Limb (tissue), 2 donors: Measurements from ENCODE around the gene ATOSA.

Source experiments
- DNase-seq, 2 donors: peaks; one replicate each; pipeline ENCODE4 v3.0.0-alpha.2; 2016; ENCODE audit errors: extremely low spot score in 2 of 2

Gene ATOSA

GRCh38 chr15:52682200-52682599, 3.0 kb upstream of the ATOSA start:
- no peak for DNase-seq

GRCh38 chr15:52681441-52681840, 2.3 kb upstream of the ATOSA start:
- no peak for DNase-seq

DNA sequence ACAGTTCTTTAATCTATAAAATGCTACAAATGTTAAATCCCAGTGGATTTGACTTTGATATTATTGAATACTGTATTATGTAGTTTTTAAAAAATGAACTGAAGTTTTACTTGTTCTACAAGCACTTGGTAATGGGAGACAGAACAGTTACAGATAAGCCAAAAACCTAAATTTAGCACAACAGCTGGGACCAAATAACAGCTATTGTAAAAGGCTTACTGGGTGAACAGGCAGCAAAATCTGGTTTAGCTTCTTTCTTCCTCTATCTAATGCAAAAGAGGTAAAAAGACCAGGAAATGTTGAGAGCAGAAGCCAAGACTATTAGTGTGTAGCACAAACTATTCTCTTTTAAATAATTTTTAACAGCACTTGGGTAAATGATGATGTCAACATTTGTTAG, 1.6 kb upstream of the ATOSA start:
- DNase-seq: no peak

- peak in 1 of 2 donors; percentile 17 for DNase-seq
These were observed 828 bp upstream of the ATOSA start for GRCh38 chr15:52680041-52680391.

- peak; percentile 51 to 81 for DNase-seq
These were observed 538 bp downstream of the ATOSA start for GRCh38 chr15:52678468-52679231.

DNA sequence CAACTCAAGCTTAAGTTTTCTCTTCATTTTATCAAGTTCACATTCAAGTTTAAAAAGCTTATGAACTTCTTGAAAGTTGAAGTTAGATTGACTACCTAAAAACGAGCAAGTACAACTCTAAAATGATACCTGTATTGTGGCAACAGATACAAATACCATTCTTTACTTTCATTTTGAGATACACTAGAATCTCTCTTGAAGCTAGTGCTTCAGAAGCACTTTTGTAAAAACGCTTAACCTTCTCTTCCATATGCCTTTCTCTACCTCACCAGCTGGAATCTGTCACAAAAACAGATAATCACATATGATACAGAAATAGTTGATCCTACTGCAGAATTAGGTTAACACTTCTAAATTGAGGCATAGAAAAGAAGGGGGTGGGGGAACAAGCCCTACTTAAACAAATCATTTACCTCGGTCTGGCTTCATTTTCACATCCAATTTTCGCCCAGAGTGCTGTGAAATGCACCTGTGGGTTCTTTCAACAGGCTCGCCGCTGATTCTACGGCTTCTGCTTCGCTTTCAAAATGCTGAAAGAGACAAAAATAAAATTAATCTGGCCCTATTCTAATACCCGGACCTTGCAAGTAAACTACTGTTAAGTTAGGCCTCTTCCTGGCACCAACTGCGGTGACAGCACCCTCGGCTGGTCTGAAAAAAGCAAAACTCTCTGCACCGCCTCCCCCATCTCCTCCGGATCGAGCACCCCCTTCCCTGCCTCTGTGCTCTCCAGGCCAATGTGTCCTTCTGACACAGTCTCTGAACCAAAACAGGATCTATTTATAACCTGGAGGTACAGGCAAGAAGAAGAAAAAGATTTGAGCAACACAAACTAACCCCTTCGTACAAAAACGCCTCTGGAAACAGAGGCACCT, 1.4 kb downstream of the ATOSA start:
- peak; percentile 48 to 59 for DNase-seq

- DNase-seq: no peak
These were observed 4.4 kb downstream of the ATOSA start for GRCh38 chr15:52674831-52675230.

- no peak for DNase-seq
These were observed 5.5 kb downstream of the ATOSA start for GRCh38 chr15:52673734-52674133.

DNA sequence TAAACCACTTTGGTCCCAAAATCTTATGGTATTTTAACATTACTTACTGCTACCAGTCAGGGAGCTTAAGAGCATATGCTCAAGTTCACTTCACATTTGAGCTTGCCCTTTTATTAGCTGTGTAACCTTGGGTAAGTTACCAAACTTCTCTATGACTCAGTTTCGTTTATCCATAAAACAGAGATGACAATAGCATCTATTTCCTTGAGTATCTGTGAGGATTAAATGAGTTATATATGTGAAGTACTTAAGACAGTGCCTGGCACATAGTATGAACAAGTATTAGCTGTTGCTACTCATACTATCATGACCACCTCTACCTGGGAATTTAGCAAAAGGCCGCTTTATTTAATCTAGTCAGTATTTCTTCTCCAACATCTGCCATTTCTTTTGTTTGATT, 5.9 kb downstream of the ATOSA start:
- DNase-seq: no peak

DNA sequence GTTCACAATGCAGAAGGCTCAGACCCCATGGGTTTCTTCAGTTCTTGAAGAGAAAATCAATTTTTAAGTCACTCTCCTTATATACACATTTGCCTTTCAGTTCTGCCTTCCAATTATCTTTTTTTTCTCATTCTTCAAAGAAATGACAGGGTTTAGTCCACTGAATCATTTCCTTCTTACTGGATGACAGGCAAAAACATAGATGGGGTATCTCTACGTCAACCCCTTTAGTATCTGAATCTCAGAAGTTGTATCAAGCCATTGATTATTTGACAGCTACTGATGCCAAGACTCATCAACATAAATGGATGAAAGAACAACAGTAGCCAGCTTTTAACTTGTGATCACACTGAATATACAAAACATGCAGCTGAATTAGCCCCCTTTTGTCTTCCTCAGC, 6.5 kb downstream of the ATOSA start:
- DNase-seq: no peak

DNA sequence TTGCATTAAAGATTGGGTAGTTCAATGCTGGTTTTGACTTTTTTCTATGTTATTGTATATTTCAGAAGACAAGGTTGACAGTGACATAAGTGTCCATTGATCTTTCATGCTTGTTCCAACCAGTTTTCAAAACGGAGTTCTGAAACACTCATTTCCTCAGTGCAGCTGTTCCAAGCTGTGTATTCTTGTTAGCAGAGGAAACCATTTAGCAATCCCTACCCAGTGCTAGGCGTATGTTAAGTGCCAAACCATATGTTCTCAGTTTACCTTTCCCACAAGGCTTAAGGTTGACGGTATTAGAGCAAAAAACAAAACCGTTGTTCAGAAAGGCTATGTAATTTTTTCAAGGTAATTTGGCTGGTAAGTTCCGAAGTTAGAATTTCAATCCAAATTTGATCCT, 9.1 kb downstream of the ATOSA start:
- DNase-seq: no peak

- no peak for DNase-seq
These were observed 11.1 kb downstream of the ATOSA start for GRCh38 chr15:52668133-52668532.

- no peak for DNase-seq
These were observed 11.6 kb downstream of the ATOSA start for GRCh38 chr15:52667597-52667996.

GRCh38 chr15:52663536-52664294, 15.5 kb downstream of the ATOSA start:
- no peak for DNase-seq

DNA sequence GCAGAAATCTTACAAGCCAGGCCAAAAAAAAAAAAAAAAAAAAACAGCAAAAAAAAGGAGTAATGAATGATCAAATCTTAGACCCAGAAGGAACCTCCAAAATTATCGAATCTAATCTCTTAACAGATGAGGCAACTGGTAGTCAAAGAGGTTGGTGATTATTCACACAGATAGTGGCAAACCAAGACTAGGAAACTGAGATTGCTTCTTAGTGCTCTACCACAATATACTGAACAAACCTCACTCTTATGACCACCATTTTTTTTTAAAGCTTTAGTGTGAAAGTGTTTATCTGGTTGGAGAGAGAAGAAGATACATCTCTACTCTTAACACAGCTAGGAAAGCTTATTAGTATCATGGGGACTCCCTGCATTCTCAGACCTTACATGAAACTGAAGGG, 17.3 kb downstream of the ATOSA start:
- DNase-seq: no peak

DNA sequence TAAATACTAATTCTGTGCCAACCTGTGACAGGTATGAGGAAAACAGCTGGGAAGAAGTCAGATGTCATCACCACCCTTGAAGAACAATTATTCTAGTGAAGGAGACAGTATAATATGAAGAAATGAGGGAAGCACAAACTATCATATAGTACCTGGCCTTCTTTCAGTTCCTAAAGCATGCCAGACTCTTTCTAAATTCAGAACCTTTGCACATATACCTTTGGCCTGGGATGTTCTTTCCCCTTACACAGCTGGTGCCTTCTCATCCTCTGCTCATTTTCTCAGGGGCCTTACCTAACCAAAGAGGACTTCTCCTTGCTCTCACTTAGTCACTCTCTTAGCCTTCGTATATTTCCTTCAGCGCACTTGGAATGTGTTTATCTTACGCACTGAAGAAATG, 19.0 kb downstream of the ATOSA start:
- DNase-seq: no peak

- DNase-seq: no peak
These were observed 20.2 kb downstream of the ATOSA start for GRCh38 chr15:52658955-52659354.

- DNase-seq: no peak
These were observed 21.9 kb downstream of the ATOSA start for GRCh38 chr15:52657338-52657737.

DNA sequence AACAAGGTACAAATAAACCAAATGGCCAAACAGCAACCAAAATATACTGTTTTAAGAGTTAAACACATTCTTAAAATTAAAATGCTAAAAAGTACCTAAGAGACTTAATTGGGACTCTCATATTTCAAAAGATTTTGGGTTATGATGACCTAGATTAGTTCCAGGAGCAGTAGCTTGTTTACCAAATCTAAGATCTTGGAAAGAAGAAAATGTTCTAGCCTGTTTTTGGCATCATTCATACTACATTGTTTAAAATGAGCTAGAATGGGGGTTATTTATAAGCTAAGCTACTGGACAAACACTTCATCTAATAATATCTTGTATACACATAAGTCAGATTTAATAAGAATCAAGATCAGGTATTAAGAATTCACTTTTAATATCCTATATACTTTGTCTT, 22.8 kb downstream of the ATOSA start:
- DNase-seq: no peak

DNA sequence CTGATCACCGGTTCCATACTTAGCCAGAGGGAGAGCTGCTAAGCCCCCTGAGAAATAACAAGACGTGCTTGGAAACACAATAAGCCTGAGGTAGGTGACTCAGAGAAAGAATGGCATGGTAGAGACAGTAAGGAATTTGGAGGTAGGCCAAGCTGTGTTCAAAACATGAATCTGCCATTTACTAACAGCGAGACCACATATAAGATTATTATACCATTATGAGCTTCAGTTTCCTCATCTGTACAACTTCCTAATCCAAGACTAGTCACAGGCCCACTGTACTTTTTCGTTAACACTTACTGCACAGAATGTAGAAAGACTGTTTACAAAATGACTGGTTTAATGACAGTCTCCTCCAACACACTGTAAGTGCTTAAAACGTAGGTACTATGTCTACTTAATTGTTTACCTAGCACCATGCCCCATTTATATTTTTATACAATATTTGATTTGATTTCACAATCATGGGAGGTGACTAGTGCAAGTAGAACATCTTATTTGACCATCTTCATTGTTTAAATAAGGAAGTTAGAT, 25.7 kb downstream of the ATOSA start:
- DNase-seq: no peak

DNA sequence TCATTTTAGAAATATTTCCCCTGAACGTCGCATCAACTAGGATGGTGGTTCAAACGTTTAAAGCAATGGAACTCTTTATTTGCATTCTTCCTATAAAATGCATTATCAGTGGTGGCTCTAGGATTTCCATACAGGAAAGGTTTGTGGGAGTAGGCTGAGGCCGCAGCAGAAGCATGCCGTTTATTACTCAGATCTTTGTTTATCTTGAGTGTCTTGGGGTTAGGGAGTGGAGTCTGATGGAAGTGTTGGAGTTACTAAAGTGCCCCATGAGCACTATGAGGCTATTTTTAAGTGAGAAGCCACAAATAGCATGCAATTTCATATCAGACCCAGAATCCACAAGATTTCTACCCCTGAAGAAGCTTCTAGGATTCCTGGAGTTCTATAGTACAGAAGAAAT, 26.2 kb downstream of the ATOSA start:
- no peak for DNase-seq

- no peak for DNase-seq
These were observed 26.9 kb downstream of the ATOSA start for GRCh38 chr15:52652286-52652685.
